Ectodermal cell (in vitro differentiated cells): Measurements from ENCODE around the gene ADAMTS10.
"Not testable (repeated sequence)": the region's sequence is repeated elsewhere in the genome, so short reads cannot be mapped to it uniquely, and the experiment has no call there.

Experiments
- H3K27ac ChIP-seq: 2 replicates; pipeline ENCODE4 v1.7.0; 2013; ENCODE audit warnings: mild to moderate bottlenecking, low read depth, low read length; ENCODE audit not compliant: insufficient read depth, poor library complexity, severe bottlenecking
- H3K27me3 ChIP-seq: 2 replicates; pipeline ENCODE4 v1.7.0; 2013; ENCODE audit warnings: mild to moderate bottlenecking, low read length; ENCODE audit not compliant: insufficient read depth, control insufficient read depth, poor library complexity, severe bottlenecking
- H3K36me3 ChIP-seq: one replicate; pipeline ENCODE4 v1.7.0; 2013; ENCODE audit warnings: low read length; ENCODE audit not compliant: control insufficient read depth, insufficient read depth
- H3K4me1 ChIP-seq: one replicate; pipeline ENCODE4 v1.7.0; 2013; ENCODE audit warnings: low read length; ENCODE audit not compliant: control insufficient read depth, insufficient read depth
- H3K4me3 ChIP-seq: 2 replicates; pipeline ENCODE4 v1.7.0; 2013; ENCODE audit warnings: low read depth, low read length, control low read depth; ENCODE audit not compliant: insufficient read depth
- H3K9me3 ChIP-seq: 2 replicates; pipeline ENCODE4 v1.7.0; 2013; ENCODE audit warnings: mild to moderate bottlenecking, low read length, moderate library complexity; ENCODE audit not compliant: control insufficient read depth
- WGBS, 2 experiments: methylation state at CpG; one replicate each; pipeline ENCODE4 v1.1.7; 2013; ENCODE audit warnings: missing lambda C conversion rate in 2 of 2; 5-methylcytosine and 5-hydroxymethylcytosine counted together

The ADAMTS10 gene

DNA sequence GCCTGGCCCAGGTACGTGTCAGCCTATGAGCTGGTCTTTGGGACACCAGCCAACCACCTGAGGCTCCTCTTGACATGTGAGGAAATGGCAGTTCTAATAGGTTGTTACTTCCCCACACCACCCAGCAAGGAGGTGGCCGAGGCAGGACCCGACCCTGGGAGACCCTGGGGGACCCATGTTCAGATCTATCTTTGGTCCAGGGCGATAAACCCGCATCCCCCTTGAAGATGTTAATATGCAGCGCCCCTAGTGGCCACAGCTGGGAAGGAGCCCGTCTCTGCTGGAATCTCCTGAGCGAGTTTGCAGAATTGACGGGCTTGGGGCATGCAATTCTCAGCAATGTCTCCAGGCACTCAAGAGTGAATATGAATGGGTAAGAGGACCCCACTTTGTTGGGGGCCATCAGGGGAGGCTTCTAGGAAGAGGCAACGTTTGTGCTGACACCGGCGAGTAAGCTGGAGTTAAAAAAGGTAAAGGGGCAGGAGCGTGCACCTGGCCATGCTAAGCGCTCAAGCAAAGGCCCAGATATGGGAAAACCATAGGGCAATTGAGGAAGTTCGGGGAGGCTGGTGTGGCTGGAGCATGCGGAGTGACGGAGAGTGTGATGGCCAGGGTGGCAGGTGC, 31.8 kb downstream of the ADAMTS10 start:
- no peak overlapping the region for H3K4me3 ChIP-seq
- no peaks in the 10 kb centered on the region for H3K9me3 ChIP-seq
- peaks cover 12% of the 10 kb centered on the region for H3K27me3 ChIP-seq
- H3K36me3 ChIP-seq, result no peaks in the 10 kb centered on the region
- peaks cover 4% of the 10 kb centered on the region for H3K4me1 ChIP-seq
- WGBS, 2 experiments, result 42 to 44% methylated on average over 17 of the region's 17 CpGs
- H3K27ac ChIP-seq, result no peak overlapping the region

DNA sequence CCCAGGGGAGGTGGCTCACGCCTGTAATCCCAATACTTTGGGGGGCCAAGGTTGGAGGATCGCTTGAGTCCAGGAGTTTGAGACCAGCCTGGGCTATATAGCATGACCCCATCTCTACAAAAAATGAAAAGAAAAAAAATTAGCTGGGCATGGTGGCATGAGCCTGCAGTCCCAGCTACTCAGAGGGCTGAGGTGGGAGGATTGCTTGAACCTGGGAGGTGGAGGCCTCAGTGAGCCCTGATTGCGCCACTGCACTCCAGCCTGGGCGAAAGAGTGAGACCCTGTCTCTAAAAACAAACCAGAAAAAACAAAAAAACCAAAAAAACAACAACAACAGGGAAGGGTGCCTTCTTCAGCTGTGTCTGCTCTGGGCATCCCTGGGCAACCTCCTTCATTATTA, 32.8 kb downstream of the ADAMTS10 start:
- peaks cover 12% of the 10 kb centered on the region for H3K27me3 ChIP-seq
- peaks cover 4% of the 10 kb centered on the region for H3K4me1 ChIP-seq
- WGBS, 2 experiments, result 77 to 84% methylated on average over 4 of the region's 4 CpGs
- no peaks in the 10 kb centered on the region for H3K9me3 ChIP-seq
- no peak overlapping the region for H3K4me3 ChIP-seq
- H3K27ac ChIP-seq, result no peak overlapping the region
- H3K36me3 ChIP-seq, result no peaks in the 10 kb centered on the region

DNA sequence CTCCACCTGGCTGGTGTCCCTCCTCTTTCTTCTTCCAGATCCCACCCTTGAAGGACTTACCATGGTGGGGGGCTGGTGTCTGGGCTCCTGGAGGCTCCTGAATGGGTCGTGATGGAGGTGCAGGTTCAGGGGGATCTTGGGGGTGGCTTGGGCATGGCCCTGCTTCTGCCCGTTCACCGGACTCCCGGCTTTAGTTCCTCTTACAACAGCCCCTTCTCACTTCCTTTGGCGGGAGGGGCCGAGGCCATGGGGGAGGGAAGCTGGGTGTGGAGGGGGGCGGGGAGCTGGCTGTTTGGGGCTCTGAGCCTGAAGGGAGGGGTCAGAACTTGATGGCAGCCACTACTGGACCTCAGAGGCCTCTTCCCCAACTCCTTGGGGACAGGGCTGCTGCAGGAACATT, 33.3 kb downstream of the ADAMTS10 start, which contains the start of gene MYO1F:
TSS of gene MYO1F (minus strand) at position 196 of the 400 bp plus-strand sequence. CDS start at position 63, 133 bp downstream.
- 62 to 71% methylated on average over 7 of the region's 7 CpGs for WGBS, 2 experiments
- H3K4me1 ChIP-seq, result peaks cover 4% of the 10 kb centered on the region
- H3K9me3 ChIP-seq, result no peaks in the 10 kb centered on the region
- no peak within 1 kb of the TSS for H3K4me3 ChIP-seq
- H3K27ac ChIP-seq, result no peak within 1 kb of the TSS
- H3K36me3 ChIP-seq, result no peaks in the 10 kb centered on the region
- H3K27me3 ChIP-seq, result peaks cover 12% of the 10 kb centered on the region

DNA sequence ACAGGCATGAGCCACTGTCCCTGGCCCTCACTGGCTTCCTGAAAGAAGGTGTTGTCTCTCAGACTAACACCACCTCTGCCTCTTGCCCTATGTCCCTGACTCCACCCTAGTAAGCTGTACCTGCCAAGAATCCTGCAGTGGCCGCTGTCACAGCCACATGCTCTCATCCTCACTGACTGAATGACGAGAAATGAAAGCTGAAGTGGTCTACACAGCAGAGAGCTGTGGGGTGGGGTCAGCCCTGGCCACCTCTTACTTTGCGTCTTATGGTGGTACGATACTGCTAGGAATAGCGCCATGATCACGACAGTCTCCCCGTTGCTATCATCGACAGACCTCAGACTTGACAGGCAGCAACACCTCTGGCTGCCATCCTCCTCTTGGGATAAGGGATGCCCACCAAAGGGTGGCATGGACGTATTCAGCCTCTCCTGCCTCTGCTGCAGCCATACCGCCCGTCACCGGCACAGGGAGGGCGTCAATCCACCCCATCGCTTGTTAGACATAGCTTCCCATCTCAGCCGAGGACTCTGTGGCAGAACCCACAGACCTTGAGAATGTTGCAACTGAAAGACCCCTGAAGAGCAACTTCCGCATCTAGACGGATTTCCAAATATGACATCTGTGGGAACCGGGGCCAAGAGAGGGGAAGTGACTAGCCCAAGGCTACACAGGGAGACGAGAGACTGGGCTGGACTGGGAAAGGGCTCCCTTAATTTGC, 34.1 kb downstream of the ADAMTS10 start:
- no peak overlapping the region for H3K27ac ChIP-seq
- H3K36me3 ChIP-seq, result no peaks in the 10 kb centered on the region
- WGBS, 2 experiments, result 93% methylated on average over 19 of the region's 19 CpGs
- no peaks in the 10 kb centered on the region for H3K9me3 ChIP-seq
- no peak overlapping the region for H3K4me3 ChIP-seq
- H3K27me3 ChIP-seq, result peaks cover 12% of the 10 kb centered on the region
- peaks cover 4% of the 10 kb centered on the region for H3K4me1 ChIP-seq

DNA sequence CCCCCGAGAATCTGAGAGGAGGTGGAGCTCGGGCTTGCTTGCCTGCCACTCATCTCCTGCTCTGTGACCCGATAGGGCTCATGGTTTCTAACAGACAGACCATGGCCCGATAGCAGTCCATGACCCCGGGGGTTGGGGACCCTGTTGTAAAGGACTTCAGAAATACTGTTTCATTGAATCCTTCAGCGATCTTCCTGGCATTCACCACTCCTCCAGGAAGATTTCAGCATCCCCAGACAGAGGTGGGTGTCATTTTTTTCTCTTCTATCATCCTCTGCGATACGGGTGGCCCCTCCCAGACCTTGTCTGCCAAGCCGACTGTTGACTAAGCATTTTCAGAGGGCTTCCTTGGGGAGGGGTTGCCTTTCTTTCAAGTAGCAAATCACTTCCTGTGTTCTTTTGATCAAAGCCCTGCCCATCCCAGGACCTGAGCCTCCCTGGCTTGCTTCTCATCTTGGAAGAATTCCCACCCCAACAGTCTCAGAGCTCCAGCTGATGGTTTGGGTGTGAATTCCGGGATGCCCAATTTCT, 35.0 kb downstream of the ADAMTS10 start:
- WGBS, 2 experiments, result 51 to 55% methylated on average over 10 of the region's 10 CpGs

GRCh38 chr19:8574619-8574922, 35.9 kb downstream of the ADAMTS10 start:
- H3K4me1 ChIP-seq, H3K36me3 ChIP-seq, H3K9me3 ChIP-seq, H3K4me3 ChIP-seq, H3K27ac ChIP-seq: not testable (repeated sequence)
- H3K27me3 ChIP-seq, result peaks cover 11% of the 10 kb centered on the region
- WGBS, 2 experiments, result 93 to 96% methylated on average over 7 of the region's 7 CpGs

More for the DNA sequence above, 35.0 kb downstream of the ADAMTS10 start:
- Histone ChIP-seq H3K4me3 (no peak overlapping the region), H3K4me1 (peaks cover 4% of the 10 kb centered on the region), H3K27ac (no peak overlapping the region), H3K9me3 (no peaks in the 10 kb centered on the region), H3K27me3 (peaks cover 12% of the 10 kb centered on the region), H3K36me3 (no peaks in the 10 kb centered on the region)

- H3K4me1 ChIP-seq, result peaks cover 4% of the 10 kb centered on the region
- H3K27ac ChIP-seq, result no peak overlapping the region
- WGBS, 2 experiments, result 86 to 92% methylated on average over 7 of the region's 7 CpGs
- H3K9me3 ChIP-seq, result no peaks in the 10 kb centered on the region
- no peak overlapping the region for H3K4me3 ChIP-seq
- no peaks in the 10 kb centered on the region for H3K36me3 ChIP-seq
- H3K27me3 ChIP-seq, result no peaks in the 10 kb centered on the region
These were observed 37.2 kb downstream of the ADAMTS10 start for GRCh38 chr19:8573316-8573715.

DNA sequence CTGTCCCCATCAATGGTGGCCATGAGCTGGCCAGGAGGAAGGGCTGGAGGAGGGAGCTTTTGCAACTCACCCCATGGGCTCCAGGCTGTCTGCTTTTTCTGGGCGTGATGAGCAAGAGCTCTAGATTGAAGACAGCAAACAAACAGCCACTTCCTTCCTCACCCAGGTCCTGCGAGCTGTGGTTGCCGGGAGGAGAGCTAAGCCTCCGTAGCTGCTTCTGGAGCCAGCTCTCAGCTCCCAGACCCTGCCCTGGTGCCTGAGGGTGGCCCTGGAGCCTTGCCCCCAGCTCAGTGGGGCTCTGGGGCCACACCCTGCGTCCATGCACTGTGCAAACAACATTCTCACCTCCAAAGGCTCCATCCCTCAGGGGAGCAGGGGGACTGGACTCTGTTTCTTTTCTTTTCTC, 39.5 kb downstream of the ADAMTS10 start:
- no peaks in the 10 kb centered on the region for H3K9me3 ChIP-seq
- no peak overlapping the region for H3K4me3 ChIP-seq
- WGBS, 2 experiments, result 78 to 79% methylated on average over 5 of the region's 5 CpGs
- no peaks in the 10 kb centered on the region for H3K36me3 ChIP-seq
- no peak overlapping the region for H3K27ac ChIP-seq
- H3K27me3 ChIP-seq, result no peaks in the 10 kb centered on the region
- peaks cover 4% of the 10 kb centered on the region for H3K4me1 ChIP-seq

- 83 to 87% methylated on average over 5 of the region's 5 CpGs for WGBS, 2 experiments
- no peak overlapping the region for H3K4me3 ChIP-seq
- no peaks in the 10 kb centered on the region for H3K36me3 ChIP-seq
- no peak overlapping the region for H3K27ac ChIP-seq
- no peaks in the 10 kb centered on the region for H3K4me1 ChIP-seq
- no peaks in the 10 kb centered on the region for H3K27me3 ChIP-seq
- no peaks in the 10 kb centered on the region for H3K9me3 ChIP-seq
These were observed 41.3 kb downstream of the ADAMTS10 start for GRCh38 chr19:8569066-8569771.

DNA sequence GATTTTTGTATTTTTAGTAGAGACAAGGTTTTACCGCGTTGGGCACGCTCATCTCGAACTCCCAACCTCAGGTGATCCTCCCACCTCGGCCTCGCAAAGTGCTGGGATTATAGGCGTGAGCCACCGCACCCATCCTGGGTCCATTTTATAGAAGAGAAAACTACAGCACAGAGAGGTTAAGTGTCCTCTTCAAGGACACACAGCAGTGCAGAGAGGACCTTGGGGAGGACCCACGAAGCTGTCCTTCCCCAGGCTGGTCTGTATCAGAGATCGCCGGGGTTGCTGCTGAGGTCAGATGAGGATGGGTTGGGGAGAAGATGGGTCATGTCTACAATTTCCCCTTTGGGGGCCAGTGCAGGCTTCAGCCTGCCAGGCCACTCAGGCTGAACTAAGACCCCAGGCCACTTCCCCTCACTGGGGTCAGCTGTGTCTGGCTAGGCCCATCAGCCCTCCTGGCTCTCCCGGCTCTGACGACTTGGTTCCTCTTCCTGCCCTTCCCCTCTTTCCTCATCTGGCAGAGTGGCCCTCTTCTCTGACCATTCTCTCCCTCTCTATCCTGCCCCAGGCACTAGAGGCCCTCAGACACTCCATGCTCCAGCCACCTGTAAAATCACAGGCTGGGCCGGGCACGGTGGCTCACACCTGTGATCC, 42.9 kb downstream of the ADAMTS10 start:
- Histone ChIP-seq H3K4me1 (no peaks in the 10 kb centered on the region), H3K4me3 (no peak overlapping the region), H3K27me3 (no peaks in the 10 kb centered on the region), H3K27ac (no peak overlapping the region), H3K36me3 (no peaks in the 10 kb centered on the region), H3K9me3 (no peaks in the 10 kb centered on the region)
- WGBS, 2 experiments, result 92 to 93% methylated on average over 15 of the region's 15 CpGs
